ENCODE results near the gene ELMO1. TPM values are rescaled to one million over a fixed set of nuclear protein-coding genes. Genes with fewer than 3 reads are reported as not detected.

Gene ELMO1
- total and polyA plus RNA-seq, 10 donors = 26.0 to 494 (median 201) TPM

GRCh38 chr7:37471619-37472018, 23.0 kb upstream of the ELMO1 start:
- Histone ChIP-seq H3K27me3 (replicated peaks in 1 of 7) (no peaks in the 10 kb centered on the region), H3K9me3 (no peaks in the 10 kb centered on the region), H3K36me3 (no peaks in the 10 kb centered on the region), H3K4me1 (peaks cover 0 to 5% (median 0%) of the 10 kb centered on the region in 6 donors), H3K4me3 (no peak overlapping the region), H3K27ac (no peak overlapping the region)
- TF ChIP-seq POLR2A (IDR thresholded peaks at IDR 0.05) = no peak
- no peak for TF ChIP-seq POLR2AphosphoS5 (IDR thresholded peaks at IDR 0.05)
- no peak for DNase-seq
- intact Hi-C loops (cut with DNase I; ENCODE audit: low total_unique reads) = no loop called here
- WGBS, 5 donors = 92 to 97% (median 96%) methylated on average over 7 of the region's 7 CpGs

GRCh38 chr7:37467002-37467401, 18.3 kb upstream of the ELMO1 start:
- H3K27ac ChIP-seq = no peak overlapping the region
- no peak overlapping the region for H3K4me3 ChIP-seq
- 58 to 76% (median 74%) methylated on average over 3 of the region's 3 CpGs for WGBS, 5 donors
- H3K4me1 ChIP-seq = no peaks in the 10 kb centered on the region
- no peaks in the 10 kb centered on the region for H3K9me3 ChIP-seq
- no peaks in the 10 kb centered on the region for H3K27me3 ChIP-seq (replicated peaks in 1 of 7)
- no peak for TF ChIP-seq POLR2A (IDR thresholded peaks at IDR 0.05)
- no peak for TF ChIP-seq CTCF (IDR thresholded peaks at IDR 0.05 in 8 of 11, conservative IDR thresholded peaks at IDR 0.05 in 3 of 11)
- no peak for TF ChIP-seq POLR2AphosphoS5 (IDR thresholded peaks at IDR 0.05)
- intact Hi-C loops (cut with DNase I; ENCODE audit: low total_unique reads) = no loop called here
- no peaks in the 10 kb centered on the region for H3K36me3 ChIP-seq
- no peak for DNase-seq

GRCh38 chr7:37462138-37462537, 13.5 kb upstream of the ELMO1 start:
- DNase-seq = no peak
- TF ChIP-seq POLR2A (IDR thresholded peaks at IDR 0.05) = no peak
- TF ChIP-seq POLR2AphosphoS5 (IDR thresholded peaks at IDR 0.05) = no peak
- TF ChIP-seq CTCF (IDR thresholded peaks at IDR 0.05 in 8 of 11, conservative IDR thresholded peaks at IDR 0.05 in 3 of 11) = no peak
- Histone ChIP-seq H3K27ac (no peak overlapping the region), H3K36me3 (no peaks in the 10 kb centered on the region), H3K4me3 (no peak overlapping the region), H3K9me3 (no peaks in the 10 kb centered on the region), H3K27me3 (replicated peaks in 1 of 7) (no peaks in the 10 kb centered on the region), H3K4me1 (no peaks in the 10 kb centered on the region)
- intact Hi-C loops (cut with DNase I; ENCODE audit: low total_unique reads) = no loop called here
- WGBS, 5 donors = 44 to 67% (median 52%) methylated on average over 1 of the region's 1 CpG

GRCh38 chr7:37455081-37455480, 6.4 kb upstream of the ELMO1 start:
- DNase-seq = no peak
- Histone ChIP-seq H3K27me3 (replicated peaks in 1 of 7) (no peaks in the 10 kb centered on the region), H3K4me3 (no peak overlapping the region), H3K9me3 (no peaks in the 10 kb centered on the region), H3K27ac (no peak overlapping the region), H3K4me1 (peaks cover 0 to 3% (median 0%) of the 10 kb centered on the region in 6 donors), H3K36me3 (no peaks in the 10 kb centered on the region)
- TF ChIP-seq POLR2A (IDR thresholded peaks at IDR 0.05) = no peak
- no peak for TF ChIP-seq POLR2AphosphoS5 (IDR thresholded peaks at IDR 0.05)
- TF ChIP-seq CTCF (IDR thresholded peaks at IDR 0.05 in 8 of 11, conservative IDR thresholded peaks at IDR 0.05 in 3 of 11) = no peak
- intact Hi-C loops (cut with DNase I; ENCODE audit: low total_unique reads) = no loop called here
- WGBS, 5 donors = 91 to 99% (median 93%) methylated on average over 3 of the region's 3 CpGs

GRCh38 chr7:37452346-37452745, 3.7 kb upstream of the ELMO1 start:
- Histone ChIP-seq H3K27me3 (replicated peaks in 1 of 7) (no peaks in the 10 kb centered on the region), H3K4me1 (peaks cover 5 to 18% (median 14%) of the 10 kb centered on the region in 6 donors), H3K9me3 (no peaks in the 10 kb centered on the region), H3K4me3 (no peak overlapping the region), H3K27ac (no peak overlapping the region), H3K36me3 (no peaks in the 10 kb centered on the region)
- DNase-seq = no peak
- intact Hi-C loops (cut with DNase I; ENCODE audit: low total_unique reads) = no loop called here
- TF ChIP-seq POLR2AphosphoS5 (IDR thresholded peaks at IDR 0.05) (no peak), POLR2A (IDR thresholded peaks at IDR 0.05) (no peak), CTCF (IDR thresholded peaks at IDR 0.05 in 8 of 11, conservative IDR thresholded peaks at IDR 0.05 in 3 of 11) (no peak)
- WGBS, 5 donors = 92 to 95% (median 93%) methylated on average over 5 of the region's 5 CpGs

Measured in spleen (tissue), 11 donors.